ENCODE results near the gene GINS2.

DNA sequence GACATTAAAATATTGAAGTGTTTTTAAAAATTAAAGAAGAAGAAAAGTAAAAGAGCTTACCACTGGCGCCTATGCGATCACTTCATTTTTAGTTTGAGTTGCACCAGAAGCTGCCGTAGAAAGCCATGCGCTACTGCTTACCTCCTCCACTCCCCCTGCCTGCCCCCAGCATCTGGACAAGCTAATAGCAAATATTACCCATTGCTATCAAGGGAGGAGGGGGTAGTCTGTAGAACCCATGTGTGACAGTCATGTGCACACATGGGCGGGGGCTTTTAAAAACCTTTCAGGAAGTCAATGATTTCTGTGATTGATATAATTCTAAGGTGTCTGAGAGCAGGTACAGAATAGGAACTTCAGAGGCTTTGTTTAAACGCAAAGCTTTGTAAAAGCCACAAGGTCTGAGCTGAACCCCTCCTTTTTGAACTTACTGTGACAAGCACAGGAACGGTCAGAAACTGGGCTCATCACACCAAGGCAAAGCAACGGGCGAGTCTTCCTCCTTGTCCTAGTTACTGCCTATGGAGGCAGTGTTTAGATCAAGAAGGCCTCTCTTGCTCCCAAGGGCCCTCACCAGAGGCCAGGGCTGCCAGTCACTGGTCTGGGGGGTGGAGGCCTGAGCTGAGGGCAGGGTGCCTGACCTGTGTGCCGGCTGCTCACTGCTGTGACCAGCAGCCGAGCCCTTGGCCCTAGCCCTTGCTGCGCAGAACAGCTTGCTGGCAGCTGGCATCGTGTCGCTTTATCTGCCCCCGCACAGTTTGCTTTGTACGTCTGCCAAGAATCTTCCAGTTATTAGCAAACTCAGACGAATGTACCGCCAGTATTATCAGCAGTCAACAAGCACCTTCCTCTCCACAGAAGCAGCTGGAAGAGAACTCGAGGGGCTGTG lies 15.0 kb downstream of the GINS2 start:
- TF ChIP-seq POLR2AphosphoS5 (IDR thresholded peaks at IDR 0.05) (peak; percentile 19 to 81 (median 42)), EP300 (IDR thresholded peaks at IDR 0.05) (no peak), CTCF (IDR thresholded peaks at IDR 0.05) (no peak)

Measured in stomach (tissue), 4 donors.